Measurements from ENCODE around the gene ARHGEF1.

Gene ARHGEF1

DNA sequence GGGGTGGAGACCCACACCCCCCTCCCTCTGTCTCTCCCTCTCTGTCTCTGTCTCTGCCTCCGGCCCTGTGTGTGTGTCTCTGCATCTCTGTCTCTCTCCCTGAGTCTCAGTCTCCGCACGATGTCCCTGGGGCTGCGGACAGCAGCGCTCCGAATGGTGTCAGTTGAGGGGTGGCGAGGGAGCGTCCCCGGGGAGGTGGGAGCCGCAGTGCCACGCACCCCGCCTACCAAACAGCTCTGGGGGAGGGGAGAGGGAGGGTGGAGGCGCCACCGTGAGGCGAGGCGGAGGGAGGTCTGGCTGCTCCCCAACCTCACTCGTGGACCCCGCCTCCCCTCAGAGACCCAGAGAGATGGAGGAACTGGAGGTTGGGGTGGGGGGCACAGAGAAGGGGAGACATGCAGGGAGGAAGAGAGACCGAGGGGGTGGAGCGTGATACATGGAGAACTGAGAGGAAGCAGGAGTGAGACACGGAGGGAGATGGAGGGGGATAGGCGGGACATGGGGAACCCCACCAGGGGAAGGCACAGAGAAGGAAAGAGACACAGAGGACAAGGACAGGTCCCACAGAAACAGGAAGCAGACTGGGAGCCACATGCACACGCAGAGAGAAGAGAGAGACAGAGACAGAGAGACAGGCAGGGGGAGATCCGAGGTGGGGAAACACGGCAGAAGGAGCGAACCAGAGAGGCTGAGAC is 38.0 kb downstream of the ARHGEF1 start:
- no peak for DNase-seq

GRCh38 chr19:41921577-41922576 is 38.9 kb downstream of the ARHGEF1 start:
- DNase-seq: no peak

- DNase-seq: no peak
Observed at GRCh38 chr19:41922585-41922984, 39.6 kb downstream of the ARHGEF1 start.

DNA sequence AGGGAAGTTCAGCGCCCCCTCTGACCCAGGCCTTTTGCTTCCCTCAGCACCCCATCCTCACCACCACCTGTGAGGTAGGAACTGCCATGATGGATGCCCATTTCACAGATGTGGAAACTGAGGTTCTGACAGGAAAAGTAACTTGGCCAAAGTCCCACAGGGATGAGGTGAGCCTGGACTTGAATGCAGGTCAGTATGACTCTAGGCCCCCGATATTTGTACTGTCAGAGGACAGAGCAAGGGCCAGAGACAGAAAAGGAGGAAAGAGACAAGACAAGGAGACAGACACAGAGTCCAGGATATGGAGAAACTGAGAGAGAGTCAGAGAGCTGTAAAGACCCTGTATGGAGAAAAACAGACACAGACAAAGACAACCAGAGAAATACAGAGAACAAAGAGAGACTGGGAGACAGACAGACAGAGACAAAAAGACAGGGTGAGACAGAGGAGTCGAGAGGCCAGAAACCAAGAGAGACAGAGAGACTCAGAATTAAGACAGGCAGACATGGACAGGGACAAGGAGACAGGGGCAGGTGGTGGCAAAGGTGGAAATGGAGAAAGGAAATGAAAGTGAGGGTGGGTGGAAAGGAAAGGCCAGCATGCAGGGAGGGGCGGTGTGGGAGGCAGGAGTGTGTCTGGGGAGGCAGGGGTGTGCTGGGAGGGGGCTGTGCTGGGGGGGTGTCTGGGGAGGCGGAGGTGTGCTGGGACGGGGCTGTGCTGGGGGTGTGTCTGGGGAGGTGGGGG is 40.2 kb downstream of the ARHGEF1 start:
- no peak for DNase-seq

DNA sequence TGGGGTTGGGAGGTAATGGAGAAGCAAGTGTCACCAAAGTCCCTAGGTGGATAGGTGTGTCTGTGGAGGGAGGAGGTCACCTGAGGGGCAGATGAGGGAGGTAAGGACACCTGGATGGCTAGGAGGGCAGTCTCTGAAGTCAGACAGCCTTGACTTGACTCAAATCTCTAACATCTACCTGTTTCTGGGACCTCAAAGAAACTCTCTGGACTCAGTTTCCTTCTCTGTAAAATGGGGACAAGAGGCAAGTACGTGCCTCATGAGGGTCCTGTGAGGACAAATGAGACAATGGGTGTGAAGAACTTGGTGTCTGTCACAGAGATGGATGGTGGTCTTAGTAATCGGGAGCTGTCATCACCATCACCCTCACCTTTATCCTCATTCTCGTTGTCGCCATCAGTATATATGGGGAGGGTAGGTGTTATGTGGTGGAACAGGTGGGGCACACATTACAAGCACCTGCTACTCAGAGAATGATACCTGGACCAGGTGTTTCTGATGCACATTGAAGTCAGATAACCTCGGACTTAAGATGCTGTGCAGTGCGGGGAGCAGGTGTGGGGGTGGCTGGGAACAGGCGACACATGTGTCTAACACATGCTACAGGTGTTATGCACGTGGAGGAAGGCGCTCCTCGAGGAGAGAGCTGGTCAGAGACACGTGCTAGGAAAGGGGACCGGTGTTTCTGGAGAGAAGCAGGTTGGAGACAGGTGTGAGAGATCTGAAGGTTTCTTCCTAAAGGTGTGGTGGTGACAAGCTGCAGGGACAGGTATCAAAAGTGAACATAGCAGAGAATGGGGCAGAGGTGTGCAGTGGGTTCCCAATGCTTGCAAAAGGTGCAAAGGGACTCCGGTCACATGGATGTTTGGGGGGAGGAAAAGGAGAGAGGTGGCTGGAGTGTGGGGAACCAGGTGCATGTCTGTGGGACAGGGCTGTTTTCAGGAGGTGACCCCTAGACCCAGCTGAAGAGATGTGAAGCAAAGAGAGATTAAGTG is 41.5 kb downstream of the ARHGEF1 start:
- no peak for DNase-seq

DNA sequence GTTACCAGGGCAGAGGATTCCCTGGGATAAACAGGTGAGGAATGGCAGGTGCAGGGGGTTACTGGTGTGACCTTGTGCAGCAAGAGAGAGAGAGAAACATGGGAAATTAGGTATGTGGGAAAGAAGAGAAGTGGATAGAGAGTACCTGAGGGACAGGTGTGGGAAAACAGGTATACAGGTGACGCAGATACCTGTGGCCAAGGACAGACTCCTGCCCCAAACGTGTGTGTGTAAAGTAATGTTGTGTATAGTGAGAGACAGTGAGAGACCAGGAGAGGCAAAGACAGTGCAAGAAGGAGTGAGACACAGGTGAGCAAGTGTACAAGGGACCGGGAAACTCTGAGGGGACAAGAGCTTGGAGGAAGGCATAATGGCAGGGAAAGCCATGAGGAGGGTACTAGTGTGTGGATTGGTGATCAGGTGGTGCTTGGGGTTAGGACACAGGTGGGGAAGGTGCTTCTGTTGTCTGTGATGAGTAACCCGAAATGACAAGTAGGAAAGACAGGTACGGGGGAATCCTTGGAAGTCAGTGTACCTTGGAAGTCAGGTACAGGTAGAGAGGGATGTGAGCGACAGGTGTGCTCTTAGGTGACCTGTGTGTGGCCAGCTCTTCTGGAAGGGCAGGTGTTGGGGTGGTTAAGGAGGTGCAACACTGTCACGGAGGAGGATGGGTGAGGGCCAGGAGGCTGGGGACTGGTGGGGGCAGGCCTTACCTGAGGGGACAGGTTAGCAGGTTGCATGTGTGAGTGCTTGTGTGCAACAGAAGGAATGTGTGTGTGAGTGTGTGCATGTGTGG is 42.4 kb downstream of the ARHGEF1 start:
- DNase-seq: no peak

DNA sequence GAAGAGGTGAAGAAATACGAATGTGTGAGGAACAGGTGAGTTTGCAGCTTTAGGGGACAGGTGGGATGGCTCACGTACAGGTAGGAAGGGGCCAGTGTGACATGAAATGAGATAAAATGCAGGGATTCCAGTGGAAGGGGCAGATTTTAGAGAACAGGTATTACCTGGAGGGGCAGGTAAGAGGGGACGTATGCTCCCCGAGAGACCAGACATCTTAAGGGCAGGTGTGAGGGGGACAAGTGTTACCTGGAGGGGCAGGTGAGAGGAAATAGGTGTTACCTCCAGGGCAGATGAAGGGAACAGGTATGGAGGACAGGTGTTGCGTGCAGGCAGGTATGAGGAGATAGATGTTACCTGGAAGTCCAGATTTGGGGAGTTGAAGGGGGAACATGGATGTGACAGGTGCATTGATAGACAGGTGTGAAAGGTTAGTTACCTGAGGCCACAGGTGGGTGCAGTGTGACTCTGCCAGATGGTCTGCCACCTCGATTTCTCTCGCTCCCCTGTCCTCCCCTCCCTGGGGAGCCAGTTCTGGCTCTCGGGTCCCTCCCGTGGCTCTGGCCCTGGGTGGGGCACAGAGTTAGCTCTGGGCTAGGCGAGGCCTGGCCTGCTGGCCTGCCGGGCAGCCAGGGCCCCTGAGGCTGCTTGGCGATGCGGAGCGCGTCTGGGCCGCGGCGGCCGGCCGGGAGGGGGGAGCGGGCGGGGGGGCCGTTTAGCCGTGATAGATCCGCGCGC is 43.2 kb downstream of the ARHGEF1 start:
- DNase-seq: no peak

GRCh38 chr19:41926763-41927496 is 43.9 kb downstream of the ARHGEF1 start:
- no peak for DNase-seq

- DNase-seq: no peak
Observed at GRCh38 chr19:41927497-41928192, 44.7 kb downstream of the ARHGEF1 start.

DNA sequence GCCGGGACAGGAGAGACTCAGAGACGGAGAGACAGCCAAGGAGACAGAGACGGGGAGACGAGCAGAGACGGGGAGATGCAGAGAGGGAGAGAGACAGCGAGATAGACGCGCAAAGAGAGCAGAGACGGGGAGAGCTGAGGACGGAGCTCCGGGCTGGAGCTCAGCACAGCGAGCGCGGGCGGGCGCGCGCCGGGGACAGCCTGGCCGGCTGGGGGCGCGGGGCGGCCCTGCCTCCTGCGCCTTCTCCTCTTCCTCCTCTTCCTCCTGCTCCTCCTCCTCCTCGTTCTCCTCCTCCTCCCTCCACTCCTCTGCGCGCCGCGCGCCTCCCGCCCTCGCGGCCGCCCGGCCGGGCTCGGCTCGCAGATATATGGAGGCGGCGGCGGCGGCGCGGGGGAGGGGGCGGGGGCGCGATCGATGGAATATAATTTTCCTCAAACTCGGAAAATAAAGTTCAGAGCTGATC is 45.3 kb downstream of the ARHGEF1 start, which contains the start of gene ERFL:
TSS of gene ERFL (minus strand) at position 229 of the 463 bp plus-strand sequence. CDS start 15,530 bp downstream, outside the sequence.
- DNase-seq: no peak

DNA sequence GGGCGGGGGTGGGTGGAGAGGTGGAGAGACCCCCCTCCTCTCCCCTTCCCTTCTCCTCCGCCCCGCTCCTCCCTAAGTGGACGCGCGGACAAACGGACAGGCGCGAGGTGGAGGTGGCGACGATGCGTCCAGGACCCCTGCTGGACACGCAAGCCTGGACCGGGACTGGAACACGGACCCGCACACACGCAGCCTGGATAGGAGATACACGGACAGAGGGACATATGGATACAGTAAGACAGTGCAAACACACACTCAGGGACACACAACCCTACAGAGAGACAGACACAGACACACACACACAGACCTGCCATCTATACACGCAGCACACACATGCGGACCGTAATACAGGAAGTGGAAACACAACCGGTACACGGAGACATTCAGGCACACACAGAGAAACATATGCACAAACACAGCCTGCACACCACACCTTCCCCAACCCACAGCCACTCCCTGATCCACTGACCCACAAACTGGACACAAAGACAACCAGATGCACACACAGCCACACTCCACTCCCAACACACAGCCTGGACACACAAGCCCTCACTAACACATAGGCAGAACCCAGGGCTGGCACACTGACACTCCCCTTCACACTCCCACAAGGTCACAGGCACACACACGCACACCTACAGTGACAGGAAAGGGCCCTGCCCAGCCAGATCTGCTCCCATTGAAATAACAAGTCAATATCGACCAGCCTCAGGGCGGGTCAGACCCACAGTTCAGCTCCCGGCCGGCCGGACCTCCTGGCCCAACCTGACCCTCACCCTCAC is 46.0 kb downstream of the ARHGEF1 start:
- no peak for DNase-seq

- DNase-seq: no peak
Observed at GRCh38 chr19:41929536-41930071, 46.6 kb downstream of the ARHGEF1 start.

DNA sequence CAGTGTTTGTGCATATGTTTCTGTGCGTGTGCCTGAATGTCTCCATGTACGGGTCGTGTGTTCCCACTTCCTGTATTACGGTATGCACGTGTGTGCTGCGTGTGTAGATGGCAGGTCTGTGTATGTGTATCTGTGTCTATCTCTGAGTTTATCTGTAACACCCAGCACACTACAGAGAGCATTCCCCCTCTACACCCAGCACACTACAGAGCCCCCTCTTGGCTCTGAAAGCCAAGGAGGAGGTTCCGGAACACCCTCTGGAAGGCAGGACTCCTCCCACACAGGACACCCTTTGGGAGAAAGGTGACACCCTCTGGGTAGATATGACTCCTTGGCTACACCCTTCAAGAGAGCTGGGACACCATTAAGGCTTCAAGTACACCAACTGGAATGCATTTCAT is 47.3 kb downstream of the ARHGEF1 start:
- no peak for DNase-seq

- DNase-seq: no peak
Observed at GRCh38 chr19:41930926-41931592, 48.1 kb downstream of the ARHGEF1 start.

GRCh38 chr19:41932259-41932719 is 49.3 kb downstream of the ARHGEF1 start:
- DNase-seq: no peak

DNA sequence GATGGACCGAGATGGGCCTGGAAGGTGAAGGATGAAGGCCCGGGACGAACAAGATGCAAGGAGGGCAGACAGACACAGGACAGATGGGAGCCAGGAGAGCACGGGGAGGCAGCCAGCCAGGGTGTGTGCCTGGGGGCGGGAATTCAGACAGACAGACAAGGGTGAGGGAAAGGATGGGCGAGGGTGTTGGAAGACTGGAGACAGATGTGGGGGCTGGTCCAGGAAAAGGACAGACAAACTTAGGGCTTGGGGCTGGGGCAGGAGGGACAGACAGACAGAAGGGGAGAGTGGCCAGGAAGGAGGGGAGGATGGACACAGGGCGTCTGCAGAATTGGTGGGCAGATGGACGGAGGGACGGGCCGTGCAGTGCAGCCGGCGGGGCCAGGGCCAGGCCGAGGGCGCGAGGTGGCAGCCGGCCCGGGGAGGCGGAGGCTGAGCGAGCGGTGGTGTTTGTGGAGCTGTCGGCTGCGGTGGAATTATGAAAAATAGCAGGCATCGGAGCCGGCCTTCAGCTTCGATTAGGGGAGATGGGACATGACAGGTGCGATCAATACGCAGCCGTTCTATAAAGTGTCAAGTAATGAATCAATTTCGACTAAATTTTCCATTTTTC is 49.8 kb downstream of the ARHGEF1 start:
- no peak for DNase-seq
